GM21367 (cell line): ENCODE results near the gene PRSS56.

Experiments used
- ATAC-seq: cut with Tn5 transposase; IDR thresholded peaks from one replicate; pipeline ENCODE4 v1.9.1; 2021; ENCODE audit not compliant: unreplicated experiment

PRSS56 gene

DNA sequence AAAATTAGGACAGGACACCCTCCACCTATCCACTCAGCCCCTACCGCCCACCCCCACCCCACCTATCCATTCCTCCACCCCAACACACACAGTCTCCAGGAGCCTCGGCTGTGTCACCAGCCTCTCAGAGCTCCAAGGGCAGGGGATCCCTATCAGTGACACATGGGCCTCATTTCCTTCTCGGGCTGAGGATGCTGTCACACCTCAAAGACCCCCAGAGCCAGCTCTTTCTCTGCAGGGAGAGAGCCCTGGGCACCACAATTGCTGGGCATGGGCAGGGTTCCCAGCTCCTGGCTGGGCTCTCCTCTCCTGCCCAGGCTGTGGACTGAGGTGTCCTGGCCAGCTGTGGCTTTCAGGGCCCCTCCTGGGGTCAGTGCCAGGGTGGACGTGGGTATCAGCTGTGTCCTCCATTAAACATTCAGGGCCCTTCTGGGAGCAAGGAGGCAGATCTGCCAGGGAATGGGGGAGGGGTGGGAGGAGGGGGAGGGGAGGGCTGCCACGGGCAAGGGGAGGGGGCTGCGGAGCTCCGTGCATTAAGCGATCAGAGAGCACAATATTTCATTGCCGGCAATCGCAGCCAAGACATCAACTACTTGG lies 18.3 kb upstream of the PRSS56 start:
- ATAC-seq: no peak

DNA sequence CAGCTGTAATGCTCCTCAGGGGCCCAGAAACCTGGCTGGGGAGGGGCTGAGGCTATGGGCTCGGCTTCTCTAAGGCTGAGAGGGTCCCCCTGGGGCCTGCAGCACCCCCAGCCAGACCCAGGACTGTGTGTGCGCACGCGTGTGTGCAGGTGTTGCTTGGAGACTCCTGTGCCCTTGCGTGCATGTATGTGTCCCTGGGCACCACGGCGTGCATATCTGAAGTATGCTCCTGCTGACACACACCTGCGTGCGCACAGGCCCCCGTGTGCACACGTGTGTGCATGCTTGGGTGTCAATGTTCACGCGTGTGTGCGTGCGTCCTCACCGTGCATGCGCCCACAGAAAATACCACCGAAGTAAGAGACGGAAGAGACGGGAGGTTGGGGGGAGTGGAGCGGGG lies 17.7 kb upstream of the PRSS56 start:
- ATAC-seq: no peak

DNA sequence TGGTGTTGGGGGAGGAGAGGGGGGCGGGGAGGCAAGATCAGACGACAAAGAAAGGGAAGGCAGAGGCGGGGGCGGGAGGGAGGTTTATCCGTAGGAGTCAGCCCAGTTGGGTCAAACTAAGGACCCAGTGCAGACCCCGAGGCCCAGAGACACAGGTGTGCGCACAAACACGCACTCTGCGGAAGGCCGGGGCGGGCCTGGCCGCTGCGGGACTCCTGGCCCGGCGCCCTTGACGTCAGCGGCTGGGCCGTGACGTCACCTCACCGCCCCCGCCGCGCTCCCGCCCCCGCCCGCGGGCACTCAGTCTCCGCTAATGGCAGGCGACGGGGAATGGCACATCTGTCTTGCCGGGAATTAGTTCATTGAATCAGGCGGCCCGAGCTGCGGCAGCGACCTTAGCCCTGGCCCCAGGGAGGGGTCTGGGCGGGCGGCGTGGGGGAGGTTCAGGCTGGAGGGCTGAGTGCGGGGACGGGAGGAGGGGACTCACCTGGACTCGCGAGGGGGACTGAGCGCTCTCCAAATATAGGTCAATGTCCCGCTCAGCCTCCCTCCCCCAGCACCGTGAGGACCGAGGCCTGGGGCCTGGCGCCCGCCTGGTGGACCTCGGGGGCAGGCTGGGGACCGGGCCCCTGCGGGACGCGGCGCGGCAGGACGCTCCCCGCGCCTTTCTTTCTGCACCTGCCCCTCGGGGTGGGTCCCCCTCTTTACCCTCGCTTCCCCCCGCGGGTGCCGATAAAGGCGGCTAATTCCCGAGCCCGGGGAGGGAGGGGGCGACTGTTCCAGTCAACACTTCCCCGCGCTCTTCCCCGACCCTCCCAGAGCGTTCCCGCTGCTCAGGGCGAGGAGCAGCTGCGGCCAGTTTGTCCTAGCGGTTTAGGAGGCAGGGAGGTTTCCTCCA lies 17.0 kb upstream of the PRSS56 start:
- no peak for ATAC-seq

DNA sequence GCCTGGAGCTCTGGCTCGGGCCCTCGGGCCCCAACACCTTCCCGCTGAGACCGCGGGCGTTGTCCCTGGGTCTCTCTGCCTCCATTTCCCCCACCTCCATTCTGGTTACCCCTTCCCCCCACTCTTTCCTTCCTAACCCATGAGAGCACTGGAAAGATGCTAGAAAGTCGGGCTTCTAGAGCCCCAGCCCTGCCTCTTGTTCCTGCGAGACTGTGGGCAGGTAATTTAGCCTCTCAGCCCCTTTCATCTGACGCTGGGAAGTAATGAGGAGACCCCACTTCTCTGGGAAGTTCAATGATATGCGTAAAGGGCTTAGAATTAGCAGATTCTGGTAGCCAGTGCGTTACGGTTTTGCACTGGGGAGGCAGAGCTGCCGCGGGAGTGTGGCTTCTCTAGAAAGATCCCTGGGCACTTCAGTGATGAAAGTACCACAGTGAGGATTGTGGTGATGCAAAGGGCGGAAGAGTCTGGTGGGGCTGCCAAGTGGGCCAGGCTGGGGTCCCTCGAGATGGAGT lies 16.3 kb upstream of the PRSS56 start:
- no peak for ATAC-seq

DNA sequence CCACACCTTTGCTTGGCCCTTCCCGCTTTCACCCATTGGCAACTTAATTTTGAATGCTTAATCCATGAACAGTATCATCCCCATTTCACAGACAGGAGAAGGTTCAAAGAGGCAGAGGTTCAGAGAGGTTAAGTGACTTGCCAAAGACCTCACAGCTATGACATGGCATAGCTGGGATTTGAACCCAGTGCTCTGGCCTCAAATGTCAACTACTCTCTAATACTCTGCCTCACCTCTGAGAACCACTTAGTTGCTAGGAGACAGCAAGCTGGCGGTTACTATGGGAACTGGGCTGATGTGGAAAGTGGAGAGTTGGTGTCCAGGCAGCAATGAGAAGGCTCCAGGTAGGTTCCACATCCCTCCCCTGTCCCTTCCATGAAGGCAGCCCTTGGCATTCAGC lies 15.8 kb upstream of the PRSS56 start:
- ATAC-seq: no peak

DNA sequence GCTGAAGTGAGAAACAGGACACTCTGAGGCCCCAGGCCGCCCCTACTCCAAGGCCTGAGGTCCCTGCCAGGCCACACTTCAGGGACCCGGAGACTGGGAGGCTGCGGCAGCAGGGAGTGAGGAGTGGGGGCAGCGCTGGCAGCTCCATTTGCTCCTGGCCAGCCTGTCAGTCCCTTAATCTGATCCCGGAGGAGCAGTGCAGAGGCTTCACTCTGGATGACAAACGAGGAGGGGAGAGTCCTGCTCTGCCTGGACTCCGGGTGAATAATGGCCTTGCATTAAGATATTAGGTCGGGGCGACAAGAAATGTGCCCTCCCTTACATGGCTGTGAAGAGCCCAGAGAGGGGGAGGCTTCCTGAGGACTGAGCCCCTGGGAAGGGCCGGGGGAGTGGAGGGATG lies 14.3 kb upstream of the PRSS56 start:
- no peak for ATAC-seq

DNA sequence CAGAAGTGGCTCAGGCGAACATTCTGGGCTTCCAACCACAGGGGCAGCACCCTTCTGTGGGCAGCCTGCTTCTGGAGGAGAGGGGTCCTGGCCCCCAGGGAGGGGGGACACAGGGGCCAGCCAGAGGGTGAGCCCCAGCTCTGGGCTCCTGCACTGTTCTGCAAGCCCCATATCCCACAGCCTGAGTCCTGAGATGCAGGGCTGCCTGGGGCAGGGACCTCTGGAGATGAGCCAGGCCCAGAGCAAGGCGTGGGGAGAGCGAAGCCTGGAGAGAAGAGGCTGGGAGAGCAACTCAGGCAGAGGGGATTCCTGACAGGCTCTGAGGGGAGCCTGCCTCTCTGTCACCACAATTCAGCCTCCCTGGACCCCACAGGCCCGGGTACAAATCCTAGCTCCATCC lies 13.5 kb upstream of the PRSS56 start:
- no peak for ATAC-seq

DNA sequence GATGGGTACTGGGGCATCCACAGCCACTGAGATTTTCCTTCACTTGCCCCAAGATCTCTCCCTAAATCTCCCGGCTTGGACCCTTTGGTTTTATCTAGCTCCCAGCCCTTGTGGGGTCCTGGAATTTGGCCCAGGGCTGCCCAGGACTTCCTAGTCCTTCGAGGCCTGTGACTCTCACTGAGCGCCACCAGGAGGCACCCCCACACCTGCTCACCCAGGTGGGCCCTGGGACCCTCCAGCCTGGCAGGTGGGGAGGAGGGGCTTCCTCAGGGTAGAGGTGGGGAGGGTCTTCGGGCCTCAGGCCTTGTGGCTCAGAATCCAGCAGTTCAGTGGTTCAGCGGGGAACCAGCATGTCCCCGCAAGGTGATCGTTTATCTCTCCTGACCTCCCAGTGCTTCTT lies 11.9 kb upstream of the PRSS56 start:
- ATAC-seq: no peak

DNA sequence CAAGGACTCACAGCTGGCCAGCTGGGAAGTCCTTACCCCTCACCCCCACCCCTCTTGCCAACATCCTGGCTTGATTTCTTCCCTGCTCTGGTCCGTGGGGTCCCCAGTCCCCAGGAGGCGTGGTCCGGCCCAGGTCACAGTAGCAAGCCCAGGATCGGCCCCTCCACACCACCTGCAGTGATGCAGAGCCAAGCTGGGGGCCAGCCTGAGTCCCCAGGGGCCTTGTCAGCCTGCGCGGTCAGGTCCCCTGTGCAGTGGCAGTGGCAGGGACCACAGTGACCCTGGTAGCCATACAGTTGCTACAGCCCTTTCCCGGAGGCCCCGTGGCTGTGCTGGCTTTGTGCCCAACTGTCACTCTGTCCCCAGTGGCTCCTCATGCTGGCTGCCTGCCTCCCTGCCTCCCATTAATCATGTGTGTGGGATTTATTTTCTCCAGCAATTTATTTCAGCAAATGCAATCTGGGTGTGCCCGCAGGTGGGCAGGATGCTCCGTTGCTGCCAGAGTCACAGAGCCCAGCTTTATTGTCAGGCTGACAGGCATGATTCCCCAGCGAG lies 8.8 kb upstream of the PRSS56 start:
- ATAC-seq: no peak

DNA sequence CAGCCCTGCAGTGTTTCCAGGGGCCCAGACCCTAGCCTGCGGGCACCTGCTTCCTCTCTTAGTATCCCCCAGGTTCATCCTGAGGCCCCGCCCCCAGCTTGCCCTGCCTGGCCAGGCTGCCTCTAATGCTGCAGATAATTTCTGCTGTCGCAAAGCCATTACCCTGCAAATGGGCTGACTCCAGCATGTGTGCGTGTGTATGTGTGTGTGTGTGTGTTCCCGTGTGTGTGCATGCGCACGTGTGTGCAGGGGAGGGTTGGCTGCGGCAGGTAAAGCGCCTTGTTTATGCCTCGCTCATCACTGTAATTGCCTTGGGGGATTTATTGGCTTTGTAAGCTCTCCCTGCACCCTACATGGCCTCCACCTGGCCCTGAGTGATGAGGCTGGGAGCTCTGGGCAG lies 7.6 kb upstream of the PRSS56 start:
- no peak for ATAC-seq

DNA sequence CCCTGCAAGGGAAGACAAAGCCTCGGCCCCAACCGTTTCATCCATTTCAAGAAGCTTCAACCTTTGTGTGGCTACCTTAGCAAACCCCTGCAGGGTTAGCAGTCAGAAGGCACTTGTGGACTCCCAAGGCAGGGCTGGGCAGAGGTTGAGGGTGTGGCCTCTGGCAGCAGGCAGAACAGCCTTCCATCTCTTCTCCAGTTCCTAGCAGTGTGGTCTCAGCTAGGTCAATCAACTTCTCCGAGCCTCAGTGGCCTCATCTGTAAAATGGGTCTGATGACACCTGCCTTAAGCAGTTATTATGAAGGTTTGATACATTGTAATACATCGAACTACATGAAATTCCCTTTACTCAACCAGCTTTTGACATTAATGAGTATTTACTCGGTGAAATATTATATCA lies 6.8 kb upstream of the PRSS56 start:
- no peak for ATAC-seq

DNA sequence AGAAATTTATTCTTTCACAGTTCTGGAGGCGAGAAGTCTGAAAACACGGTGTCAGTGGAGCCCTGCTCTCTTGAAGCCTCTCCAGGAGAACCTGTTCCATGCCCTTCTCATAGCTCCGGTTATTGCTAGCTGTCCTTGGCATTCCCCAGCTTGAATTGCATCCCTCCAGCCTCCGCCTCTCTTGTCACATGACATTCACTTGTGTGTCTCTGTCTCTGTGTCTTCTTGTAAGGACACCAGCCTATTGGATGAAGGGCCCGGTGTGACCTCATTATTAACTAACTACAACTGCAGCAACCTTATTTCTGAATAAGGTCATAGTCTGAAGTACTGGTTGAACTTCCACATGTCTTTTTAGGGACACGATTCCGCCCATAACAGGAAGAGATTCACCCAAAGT lies 4.5 kb upstream of the PRSS56 start:
- no peak for ATAC-seq

DNA sequence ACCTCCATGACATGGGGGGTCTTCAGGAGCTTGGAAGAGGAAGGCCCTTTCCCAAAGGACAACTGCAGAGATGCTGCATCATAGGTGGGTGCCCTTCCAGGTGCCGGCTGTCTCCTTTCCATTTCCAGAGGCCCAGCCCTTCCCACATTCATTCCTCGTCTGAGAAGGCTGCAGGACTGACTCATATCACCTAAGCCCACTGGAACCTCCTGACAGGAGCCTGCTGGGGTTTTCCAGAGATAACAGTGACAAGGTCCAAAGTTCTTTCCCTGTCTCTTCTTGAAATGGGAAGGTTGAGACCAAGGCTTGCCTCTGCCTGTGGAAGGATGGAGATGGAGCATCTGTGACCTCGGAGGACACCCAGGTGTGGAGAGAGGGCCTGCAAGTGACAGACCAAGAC lies 3.6 kb upstream of the PRSS56 start:
- ATAC-seq: no peak

DNA sequence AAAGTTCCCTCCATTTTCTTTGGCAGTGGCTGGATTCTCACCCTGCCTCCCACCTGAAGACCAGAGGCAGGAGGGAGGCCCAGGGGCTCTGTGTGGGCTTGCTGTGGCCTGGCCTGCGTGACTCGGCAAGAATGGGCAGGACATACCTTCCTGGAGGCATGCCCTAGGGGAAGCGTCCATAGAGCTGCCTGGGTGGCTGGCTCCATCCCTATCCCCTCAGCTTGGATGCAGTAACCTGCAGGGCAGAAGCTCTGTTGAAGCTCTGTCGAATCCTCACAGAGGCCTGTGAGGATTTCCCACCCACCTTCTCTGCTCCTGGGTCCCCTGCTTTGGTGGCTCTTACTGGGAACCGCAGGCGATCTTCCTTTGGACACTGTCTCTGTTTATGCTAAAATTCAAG lies 1.3 kb upstream of the PRSS56 start:
- no peak for ATAC-seq

DNA sequence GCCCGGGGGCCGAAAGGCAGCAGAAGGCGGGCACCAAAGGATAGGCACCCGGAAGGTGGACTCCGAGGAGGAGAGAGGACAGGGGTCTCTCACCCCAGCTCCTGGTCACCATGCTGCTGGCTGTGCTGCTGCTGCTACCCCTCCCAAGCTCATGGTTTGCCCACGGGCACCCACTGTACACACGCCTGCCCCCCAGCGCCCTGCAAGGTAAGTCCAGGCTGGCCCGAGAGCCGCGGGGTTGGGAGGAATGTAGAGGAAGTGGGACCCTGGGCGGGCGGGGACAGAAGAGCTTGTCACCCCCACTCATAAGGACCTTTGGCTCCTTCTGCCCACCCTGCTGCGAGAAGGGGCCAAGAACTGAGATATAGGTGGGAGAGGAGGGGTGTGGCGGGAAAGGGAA lies 301 bp downstream of the PRSS56 start:
- no peak for ATAC-seq

DNA sequence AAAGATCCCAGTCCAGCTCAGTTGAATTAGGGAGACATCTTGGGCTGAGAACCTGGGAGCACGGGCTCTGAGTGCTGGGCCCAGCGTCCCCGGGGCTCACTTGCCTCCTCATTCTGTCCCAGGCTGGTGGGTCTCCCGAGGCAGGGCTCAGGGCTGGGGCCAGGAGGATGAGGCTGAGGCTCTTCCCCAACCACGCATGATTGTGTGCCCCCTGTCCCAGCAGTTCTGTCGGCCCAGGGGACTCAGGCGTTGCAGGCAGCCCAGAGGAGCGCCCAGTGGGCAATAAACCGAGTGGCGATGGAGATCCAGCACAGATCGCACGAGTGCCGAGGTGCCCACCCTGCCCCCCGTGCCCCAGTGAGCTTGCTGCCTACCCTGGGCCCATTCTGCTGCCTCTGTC lies 910 bp downstream of the PRSS56 start:
- no peak for ATAC-seq

DNA sequence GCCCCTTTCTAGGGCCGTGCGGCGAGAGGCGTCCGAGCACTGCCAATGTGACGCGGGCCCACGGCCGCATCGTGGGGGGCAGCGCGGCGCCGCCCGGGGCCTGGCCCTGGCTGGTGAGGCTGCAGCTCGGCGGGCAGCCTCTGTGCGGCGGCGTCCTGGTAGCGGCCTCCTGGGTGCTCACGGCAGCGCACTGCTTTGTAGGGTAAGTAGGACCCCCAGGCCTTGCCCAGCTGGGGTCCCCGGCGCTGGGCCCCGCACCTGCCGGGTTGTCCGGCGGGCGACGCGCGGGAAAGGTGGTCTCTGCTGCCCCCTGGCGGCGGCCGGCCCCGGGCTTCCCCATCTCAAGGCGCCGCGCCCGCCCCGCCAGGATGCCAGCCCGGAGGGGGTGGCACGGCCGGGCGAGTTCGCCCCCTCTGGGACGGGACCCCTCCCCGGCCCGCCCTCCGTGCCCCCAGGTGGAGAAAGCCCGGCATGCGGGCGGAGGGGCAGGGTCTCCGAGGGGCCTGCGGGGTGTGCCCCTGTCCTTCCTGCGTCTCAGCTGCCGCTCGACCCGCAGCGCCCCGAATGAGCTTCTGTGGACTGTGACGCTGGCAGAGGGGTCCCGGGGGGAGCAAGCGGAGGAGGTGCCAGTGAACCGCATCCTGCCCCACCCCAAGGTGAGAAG lies 1.9 kb downstream of the PRSS56 start:
- ATAC-seq: no peak

DNA sequence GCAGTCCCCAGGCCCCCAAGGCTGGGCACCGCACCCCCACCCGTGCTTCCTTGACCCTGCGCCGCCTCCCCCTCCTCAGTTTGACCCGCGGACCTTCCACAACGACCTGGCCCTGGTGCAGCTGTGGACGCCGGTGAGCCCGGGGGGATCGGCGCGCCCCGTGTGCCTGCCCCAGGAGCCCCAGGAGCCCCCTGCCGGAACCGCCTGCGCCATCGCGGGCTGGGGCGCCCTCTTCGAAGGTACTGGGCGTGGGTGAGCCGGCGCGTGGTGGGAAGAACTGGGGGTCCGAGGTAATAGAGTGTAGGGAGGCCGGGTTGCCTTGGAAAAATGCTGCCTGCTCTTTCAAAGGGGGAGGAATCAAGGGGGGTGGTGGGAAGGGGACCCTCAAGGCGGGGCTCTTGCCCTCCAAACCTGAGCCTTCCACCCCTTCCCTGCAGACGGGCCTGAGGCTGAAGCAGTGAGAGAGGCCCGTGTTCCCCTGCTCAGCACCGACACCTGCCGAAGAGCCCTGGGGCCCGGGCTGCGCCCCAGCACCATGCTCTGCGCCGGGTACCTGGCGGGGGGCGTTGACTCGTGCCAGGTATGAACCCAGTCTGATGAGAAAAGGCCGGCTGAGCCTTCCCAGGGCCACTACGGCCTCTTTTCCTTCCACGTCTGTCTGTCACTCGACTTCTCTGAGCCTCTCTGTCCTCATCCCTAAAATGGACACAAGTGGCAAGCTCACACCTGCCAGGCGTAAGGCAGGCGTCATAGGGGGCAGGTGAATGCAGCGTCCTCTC lies 2.6 kb downstream of the PRSS56 start:
- ATAC-seq: no peak

DNA sequence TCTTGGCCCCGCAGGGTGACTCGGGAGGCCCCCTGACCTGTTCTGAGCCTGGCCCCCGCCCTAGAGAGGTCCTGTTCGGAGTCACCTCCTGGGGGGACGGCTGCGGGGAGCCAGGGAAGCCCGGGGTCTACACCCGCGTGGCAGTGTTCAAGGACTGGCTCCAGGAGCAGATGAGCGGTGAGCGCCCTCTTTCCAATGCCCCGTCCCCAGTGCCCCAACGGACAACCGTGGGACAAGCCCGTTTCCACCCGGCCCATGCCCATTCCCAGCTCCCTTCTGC lies 3.2 kb downstream of the PRSS56 start:
- ATAC-seq: no peak

DNA sequence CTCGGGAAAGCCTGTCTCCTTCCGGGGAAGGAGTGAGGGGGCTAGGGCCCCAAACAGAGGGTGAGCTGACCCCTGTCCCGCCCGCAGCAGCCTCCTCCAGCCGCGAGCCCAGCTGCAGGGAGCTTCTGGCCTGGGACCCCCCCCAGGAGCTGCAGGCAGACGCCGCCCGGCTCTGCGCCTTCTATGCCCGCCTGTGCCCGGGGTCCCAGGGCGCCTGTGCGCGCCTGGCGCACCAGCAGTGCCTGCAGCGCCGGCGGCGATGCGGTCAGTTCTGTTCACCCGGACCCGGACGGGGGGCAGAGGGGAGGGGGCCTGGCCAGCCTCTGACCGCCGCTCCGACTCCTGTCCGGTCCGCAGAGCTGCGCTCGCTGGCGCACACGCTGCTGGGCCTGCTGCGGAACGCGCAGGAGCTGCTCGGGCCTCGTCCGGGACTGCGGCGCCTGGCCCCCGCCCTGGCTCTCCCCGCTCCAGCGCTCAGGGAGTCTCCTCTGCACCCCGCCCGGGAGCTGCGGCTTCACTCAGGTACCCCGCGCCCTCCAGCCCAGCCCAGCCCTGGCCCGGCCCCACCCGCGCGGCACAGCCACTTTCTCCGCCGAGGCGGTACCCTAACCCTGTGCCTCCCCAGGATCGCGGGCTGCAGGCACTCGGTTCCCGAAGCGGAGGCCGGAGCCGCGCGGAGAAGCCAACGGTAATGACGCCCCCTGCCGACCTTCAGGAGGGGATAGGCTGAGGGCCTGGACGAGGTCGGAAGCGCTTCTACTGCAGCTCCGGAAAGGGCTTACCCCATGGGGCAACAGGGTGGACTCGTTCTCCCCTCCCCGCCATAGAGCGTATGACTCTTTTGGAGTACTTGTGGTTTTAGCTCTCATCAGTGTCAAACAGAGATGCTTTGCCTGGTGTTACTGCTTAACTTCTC lies 3.8 kb downstream of the PRSS56 start:
- no peak for ATAC-seq
